Activated CD4-positive, alpha-beta T cell treated with anti-CD3 and anti-CD28 coated beads, Interleukin-2, amount 50 U/mL, for 16 hours (primary cell): ENCODE measurements around the gene C13orf46.
"Not testable (repeated sequence)": the region's sequence is repeated elsewhere in the genome, so short reads cannot be mapped to it uniquely, and the experiment has no call there.

ENCODE experiments used
- DNase-seq: peaks from one replicate; pipeline ENCODE4 v3.0.0-alpha.2; 2020

The C13orf46 gene

DNA sequence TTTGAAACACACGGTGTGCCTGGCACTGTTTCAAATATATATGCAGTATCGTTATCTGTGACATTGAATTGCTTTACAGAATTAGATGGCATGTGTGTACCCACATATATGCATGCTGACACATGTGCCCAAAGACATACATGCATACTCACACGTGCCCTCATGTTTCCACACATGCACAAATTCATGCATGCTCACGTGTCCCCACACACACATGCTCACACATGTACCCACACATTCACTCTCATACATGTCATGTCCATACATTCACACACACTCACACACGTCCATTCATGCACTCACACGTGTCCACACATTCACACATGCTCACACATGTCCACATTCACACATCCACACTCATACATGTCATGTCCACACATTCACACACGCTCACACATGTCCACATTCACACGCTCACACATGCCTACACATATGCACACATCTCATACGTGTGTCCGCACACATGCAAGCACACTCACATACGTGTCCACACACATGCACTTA, 17.9 kb upstream of the C13orf46 start:
- no peak for DNase-seq

DNA sequence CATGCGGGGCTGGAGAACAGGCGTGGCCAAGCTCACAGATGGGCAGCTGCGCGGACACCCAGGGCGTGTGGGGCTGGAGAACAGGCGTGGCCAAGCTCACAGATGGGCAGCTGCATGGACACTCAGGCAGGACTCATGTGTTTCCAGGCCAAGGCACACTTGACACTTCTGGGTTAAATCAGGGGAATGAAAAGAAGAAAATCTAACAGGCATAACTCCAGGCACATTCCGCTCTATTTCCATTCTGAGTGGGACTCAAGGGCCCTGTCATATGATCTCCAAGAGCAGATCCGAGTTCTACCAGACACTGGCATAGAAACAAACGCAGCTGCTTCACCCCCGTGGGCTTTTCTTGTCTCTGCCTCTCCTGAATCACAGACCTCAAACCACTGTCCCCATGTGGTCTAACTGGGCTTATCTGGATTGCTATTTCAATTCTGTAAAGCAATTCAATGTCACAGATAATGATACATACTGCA, 17.4 kb upstream of the C13orf46 start:
- no peak for DNase-seq

DNA sequence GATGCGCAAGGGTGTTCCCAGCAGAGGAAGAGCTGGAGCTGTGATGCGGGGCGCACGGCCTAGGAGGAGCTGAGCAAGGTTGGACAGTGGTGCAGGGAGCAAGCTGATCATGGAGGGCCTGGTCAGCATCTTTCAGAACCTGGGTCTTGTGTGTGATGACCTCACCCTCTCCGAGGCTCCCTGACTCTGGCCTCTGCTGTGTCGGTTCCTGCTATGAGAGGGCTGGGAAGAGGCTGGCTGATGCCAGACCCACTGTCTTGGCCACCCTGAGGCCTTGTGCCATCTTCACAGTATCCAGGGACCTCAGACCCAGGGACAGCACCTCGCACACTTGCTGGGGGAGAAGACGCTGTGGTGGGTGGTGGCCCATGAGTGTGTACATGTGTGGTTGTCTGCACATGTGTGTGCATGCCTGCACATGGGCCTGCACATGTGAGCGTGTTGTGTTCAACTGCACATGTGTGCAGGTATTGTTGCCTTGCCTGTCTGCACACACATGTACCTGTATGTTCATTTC, 16.5 kb upstream of the C13orf46 start:
- no peak for DNase-seq

- DNase-seq, result no peak
Measured at GRCh38 chr13:113989585-113990300, 15.9 kb upstream of the C13orf46 start.

- DNase-seq, result not testable (repeated sequence)
Measured at GRCh38 chr13:113988859-113989258, 15.0 kb upstream of the C13orf46 start.

DNA sequence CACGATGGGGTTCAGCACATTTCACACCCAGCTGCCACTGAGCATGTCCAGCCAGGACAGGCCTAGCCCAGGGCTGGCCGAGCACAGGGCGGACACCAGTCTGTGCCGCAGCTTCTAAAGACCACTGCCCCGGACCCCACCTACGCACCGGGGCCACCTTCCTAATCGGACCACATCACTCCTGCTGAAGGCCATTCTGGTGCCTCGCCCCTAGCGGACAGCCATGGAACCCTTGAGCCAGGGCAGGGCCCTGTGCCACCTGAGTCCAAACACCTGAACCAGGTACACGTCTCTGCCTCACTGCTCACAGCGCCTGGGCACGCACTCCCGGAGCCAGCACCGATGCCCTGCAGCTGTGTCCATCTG, 8.4 kb upstream of the C13orf46 start:
- no peak for DNase-seq

GRCh38 chr13:113981611-113982295, 7.9 kb upstream of the C13orf46 start:
- DNase-seq, result no peak

DNA sequence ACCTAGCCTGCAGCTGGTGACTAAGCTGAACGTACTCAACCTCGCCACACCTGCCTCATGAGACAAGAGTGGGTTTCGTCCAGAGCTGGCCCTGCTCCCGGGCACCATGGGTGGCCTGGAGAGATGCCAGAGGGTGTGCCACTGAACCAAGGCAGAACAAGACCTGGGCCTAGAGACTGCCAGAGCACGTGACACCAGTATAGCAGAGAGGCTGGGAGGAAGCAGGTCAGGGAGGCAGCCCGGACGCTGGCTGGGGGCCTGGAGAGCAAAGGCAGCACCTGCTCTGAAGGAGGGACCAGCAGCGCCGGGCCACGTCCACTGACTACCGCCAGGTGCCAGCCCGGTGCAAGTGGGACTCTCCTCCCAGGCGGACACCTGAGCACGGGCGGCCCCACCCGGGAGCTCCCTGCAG, 7.3 kb upstream of the C13orf46 start:
- no peak for DNase-seq

DNA sequence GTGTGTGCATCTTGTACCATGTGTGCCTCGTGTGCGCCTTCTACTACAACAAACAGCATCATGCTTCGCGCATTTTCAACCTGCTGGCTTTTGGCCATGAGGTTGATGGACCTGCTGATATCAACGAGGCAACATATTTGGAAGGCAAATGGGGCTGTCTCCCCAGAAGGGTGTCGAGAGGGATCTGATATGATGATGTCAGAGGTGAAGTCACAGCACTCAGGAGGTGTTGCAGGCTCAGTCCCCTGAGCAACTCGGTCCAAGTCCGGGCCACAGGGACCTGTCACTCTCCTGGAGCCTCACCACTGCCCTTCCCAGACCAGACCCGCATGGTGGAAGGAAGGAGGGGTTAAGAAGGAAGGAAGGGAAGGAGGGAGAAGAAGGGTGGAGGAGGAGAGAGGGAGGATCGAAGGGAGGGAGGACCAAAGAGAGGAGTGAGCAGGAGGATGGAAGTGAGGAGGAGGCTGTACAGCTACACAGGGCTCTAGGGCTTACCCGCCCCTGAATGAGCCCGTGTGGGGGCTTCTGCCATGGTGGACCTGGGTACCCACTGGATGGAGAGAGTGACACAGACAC, 6.7 kb upstream of the C13orf46 start:
- DNase-seq, result no peak

GRCh38 chr13:113979791-113980471, 6.1 kb upstream of the C13orf46 start:
- no peak for DNase-seq

GRCh38 chr13:113978741-113979481, 5.0 kb upstream of the C13orf46 start:
- DNase-seq, result no peak

DNA sequence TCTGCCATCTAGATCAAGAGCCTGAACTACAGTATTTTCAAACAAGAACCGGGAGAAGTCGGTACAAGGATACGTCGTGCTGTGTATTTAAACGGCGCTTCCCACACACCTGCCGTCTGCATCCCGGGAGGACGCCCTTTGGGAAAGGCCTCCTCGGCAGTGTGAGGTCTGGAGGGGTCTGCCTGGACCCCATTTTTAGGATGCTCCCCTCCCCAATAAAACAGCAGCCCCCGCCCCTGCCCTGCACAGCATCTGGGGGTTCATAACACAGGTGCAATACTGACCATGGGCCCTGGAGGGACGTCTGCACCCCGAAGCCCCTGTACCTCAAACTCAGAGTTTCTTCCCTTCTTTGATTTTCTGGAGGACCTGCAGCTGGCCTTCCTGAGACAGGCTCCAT, 4.1 kb upstream of the C13orf46 start:
- no peak for DNase-seq

DNA sequence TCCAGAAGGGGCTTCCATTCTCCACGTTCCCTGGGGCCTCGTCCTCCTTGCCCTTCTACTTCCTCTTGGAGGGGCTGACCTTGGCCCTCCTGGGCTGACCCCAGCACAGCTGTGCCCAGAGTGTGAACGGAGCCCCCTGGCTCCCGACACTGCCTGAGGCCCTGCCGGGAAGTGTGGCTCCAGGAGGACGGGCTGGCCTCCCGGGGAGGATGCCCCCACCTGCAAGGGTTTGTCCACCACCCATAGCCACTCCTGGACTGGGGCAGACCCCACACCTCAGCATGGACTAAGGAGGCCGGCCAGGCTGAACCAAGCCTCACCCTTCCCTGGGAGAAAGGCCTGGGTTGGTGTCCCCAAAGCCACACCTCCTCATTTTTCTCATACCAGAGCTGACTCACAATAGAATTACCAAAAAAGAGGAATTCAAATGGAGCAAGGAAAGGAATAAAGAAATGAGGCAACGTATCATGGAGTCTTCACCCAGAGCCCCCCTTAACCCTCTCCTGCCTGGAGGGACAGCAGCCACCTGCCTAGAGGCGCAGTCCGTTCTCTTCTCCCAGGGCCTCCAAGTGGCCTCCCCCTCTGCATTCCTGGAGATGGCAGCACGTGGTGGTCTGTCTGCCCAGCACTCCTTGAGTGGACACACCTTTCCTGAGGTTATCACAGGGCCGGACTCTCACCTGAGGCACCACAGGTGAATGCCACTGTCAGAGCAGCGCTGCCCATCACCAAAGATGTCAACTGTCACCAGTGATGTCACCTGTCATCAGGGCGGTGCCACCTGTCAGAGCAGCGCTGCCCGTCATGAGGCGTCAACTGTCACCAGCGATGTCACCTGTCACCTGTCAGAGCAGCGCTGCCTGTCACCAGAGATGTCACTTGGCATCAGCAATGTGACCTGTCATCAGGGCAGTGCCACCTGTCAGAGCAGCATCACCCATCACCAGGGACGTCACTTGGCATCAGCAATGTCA, 3.1 kb upstream of the C13orf46 start:
- no peak for DNase-seq

DNA sequence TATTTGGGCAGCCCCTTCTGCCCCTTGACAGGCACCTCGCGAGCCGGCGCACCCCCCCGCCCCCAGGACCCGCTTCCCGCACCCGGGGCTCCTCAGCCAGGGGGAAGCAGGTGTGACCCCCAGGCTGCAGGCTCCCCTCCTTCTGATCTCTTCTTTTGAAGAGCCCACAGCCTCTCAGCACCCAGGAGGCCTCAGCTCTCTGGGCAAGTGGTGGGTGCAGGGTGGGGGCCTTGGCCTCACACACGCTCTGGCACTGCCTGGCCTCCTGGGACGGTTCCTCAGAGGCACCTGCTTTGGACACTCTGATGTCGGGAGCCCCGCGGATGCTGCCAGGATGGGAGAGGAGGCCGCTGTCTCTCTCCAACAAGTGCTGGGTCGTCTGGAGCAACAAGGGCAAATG, 1.5 kb upstream of the C13orf46 start:
- no peak for DNase-seq

- DNase-seq, result no peak
Measured at GRCh38 chr13:113974304-113975281, 717 bp upstream of the C13orf46 start.

DNA sequence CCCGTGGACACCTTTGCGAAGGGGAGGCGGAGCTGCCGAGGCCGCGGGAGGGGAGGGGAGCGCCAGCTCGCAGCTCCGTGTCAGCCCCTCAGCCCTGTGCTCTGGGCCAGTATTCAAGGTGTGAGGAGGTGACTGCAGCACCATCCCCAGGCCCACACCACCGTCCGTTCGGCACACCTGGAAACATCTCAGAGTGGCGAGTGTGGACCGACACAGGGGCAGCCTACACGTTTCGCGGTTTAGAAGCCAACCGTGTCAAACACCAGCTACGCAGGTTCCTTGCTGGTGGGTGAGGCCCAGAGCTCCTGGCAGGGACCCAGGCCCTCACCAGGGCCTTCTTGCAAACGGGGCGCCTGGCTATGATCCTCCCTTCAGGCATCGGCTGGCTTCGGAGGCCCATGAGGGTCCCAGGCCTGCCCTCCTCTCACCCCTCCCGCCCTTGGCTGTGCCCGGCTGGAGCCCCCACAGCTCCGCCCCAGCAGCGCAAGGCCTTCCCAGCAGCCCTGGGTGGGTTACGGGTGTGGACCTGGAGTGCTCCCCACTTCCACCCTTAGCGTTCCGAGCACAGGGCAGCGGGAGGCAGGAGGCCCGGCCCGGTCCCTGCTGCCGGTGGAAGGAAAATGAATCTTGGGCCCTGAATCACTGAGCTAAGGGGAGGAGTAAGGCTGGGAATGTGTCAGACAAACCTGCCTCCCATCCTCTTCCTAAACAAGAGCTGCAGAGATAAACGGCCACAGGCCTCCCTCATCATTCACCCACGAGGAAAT, 1.2 kb downstream of the C13orf46 start:
- DNase-seq, result no peak

GRCh38 chr13:113971471-113972231, 2.2 kb downstream of the C13orf46 start:
- no peak for DNase-seq

DNA sequence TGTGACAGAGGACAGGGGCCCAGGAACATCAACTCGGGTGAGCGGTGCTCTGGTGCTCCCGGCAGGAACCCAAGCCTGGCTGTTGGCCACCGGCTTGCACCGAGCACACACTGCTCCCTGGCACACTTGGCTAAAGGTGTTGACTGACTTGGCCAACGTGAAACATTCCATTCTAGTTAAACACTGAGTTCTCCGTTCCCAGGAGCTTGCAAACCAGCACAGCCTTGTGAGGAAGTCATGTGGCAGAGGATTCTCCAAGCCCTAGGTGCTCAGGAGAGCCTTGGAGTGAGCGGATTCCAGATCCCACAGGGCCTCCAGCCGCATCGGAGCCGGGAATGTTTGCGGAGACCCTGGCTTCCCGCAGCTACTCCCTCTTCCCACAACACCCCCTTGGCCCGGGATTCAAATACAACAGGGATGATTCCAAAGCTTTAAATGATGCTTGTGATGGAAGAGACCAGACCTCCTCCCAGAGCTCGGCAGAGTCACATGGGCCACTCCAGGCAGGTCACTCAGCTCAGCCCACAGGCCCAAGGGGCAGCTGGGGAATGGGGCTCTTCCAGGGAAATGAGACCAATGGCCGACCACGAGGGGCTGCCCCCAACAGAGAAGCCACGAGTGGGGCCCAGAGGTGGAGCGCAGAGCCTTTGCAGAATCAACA, 2.9 kb downstream of the C13orf46 start:
- no peak for DNase-seq
